ENCODE results near the gene RAPGEF2.
"Not testable (repeated sequence)": the region's sequence is repeated elsewhere in the genome, so short reads cannot be mapped to it uniquely, and the experiment has no call there.

RAPGEF2 gene

DNA sequence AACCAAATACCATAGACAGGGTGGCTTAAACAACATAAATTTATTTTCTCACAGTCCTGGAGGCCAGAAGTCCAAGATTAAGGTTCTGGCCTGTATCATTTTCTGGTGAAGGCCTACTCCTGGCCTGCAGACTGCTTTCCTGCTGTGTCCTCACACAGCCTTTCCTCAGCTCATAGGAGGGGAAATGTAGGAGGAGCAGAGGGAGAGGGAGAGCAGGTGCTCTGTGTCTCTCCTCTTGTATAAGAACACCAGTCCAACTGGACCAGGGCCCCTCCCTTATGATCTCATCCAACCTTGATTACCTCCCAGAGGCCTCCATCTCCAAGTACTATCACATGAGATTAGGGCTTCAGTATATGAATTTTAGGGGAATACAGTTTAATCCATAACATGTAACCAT lies 34.3 kb downstream of the RAPGEF2 start:
- no peak for DNase-seq

DNA sequence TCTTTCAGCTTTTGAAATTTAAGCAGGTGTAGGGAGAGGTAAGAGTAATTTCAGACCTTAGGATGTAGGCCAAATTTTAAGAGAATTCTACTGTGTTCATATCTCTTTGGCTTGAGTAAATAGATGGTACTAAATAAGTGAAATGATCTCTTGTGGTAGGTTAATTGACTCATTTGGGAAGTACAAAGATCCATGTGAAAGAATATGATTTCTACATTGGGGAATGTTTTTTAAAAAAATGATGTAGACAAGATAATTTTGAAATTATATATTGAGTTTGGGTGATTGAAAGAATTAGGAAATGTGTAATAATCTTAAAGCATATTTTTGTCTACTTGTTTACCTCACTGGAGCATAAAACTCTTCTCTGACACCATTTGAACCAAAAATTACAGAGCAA lies 35.6 kb downstream of the RAPGEF2 start:
- DNase-seq, result no peak

DNA sequence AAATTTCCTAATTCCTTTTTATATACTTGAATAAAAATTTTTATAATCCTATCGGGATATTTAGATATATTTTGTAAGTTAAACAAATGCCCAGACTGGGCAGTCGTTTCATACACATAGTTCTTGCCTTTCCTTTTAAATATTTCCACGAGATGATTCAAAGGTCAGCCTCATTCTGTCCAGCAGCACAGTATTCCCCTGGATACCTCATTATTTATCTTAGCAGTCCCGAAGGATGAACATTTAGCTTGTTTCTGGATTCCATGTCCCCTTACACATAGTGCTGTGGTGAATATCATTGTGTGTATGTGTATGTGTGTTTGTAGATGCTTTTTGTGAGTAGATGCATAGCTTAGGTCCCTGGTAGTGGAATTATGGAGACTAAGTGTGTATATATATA lies 38.3 kb downstream of the RAPGEF2 start:
- no peak for DNase-seq

DNA sequence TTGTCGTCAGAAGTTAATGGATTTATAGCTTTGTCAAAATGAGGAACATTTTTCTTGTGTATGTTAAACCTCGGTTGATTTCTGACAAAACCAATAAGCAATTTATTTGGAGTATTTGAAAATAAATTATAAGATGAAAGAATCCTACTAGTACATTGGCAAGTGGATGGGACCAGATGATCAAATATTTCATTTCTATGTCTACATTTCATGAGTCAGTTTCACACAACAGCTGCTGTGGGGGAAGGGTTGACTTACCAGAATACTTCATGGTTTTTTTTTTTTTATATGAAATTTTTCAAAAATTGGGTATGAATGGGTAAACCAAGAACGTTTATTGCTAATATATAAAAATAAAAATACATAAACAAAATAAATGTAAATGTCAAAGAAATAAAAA lies 39.4 kb downstream of the RAPGEF2 start:
- no peak for DNase-seq

DNA sequence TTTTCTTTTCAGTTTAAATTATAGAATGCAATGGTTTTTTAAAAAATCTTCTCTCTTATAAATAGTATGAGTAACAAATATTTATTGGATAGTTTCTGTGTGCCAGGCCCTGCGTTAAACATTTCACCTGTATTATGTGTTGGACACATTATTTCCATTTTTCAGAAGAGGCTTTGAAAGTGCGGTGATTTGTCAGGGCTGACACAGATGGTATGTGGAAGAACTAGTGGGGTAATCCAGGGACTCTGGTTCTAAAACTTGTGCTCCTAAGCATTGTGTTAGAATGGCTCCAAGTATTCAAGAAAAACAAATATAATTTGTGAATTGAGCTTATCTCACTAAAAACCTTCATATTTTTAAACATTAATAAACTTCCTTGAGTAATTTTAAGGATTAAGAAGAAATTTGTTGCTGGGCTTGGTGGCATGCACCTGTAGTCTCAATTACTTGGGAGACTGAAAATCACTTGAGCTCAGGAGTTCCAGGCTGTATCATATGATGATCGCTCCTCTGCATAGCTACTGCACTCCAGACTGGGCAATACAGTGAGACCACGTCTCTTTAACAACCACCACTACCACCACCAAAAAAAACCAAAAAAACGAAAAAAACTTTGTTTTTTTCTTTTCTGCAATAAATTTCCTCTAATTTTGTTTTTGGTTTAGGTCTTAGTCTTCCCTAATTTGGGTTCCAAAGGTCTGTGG lies 40.0 kb downstream of the RAPGEF2 start:
- DNase-seq, result no peak

DNA sequence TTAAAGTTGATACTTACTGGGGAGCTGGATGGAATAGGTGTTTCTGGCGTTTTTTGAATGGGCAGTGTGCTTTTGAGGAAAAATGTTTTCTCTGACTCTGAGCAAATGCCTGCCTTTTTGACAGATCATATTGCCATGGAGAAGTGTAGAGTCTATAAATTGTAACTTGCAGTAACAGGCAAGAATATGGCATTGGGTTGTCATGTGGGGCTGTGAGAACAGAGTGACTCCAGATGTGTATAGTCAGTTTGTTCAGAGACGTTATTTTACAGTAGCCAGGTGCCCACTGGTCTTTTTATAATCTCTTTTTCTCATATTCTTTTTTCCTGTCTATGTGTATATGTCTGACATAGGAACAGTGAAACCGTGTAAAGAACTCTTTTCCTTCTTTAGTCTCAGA lies 40.8 kb downstream of the RAPGEF2 start:
- no peak for DNase-seq

DNA sequence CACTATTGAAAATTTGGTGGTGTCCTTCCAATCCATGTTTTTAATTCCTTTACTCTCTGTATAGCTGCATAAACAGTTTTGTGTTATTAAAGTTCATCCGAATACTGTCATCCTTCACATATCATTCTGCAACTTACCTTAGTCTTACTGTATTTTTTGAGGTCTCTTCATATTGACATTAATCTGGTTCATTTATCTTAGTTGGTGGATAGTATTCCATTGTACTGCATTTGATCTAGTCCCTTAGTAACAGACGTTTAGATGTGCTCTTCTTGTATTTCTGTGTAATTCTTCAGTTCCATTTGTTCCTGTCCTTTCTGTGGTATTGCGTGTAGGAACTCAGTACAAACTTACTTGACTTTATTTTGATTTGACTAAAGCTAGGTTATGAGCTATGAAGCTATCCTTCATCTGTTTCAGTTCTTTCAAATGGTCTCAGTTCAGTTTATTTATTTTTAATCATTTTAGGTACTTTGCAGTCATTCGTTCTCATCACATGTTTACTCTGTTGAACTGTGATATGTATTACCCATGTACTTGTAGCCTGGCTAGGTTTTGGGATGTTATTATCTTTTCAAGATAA lies 41.3 kb downstream of the RAPGEF2 start:
- no peak for DNase-seq

DNA sequence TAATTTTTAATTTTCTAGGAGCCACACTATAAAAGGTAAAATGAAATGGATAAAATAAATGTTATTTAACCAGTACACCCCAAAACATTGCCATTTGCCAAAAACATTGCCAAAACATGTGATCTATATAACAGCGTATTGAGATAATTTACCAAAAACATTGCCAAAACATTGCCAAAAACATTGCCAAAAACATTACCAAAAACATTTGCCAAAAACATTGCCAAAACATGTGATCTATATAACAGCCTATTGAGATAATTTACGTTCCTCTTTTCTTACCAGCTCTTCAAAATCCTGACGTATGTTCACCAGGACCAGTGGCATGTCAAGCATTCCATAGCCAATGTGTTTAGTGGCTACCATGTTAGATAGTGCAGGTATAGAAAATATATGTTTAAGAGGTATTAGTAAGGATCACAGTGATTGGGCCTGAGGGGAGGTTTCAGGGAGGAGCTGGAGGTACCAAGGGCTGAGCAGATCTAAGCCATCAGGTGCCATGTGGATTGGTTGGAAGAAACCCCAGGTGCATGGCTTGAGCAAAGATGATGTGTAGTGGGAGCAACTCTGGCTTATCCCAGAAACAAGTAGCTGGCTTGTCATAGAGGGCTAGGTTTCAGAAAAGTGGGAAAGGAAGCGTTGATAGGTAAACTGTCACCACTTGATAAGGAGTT lies 42.6 kb downstream of the RAPGEF2 start:
- no peak for DNase-seq

DNA sequence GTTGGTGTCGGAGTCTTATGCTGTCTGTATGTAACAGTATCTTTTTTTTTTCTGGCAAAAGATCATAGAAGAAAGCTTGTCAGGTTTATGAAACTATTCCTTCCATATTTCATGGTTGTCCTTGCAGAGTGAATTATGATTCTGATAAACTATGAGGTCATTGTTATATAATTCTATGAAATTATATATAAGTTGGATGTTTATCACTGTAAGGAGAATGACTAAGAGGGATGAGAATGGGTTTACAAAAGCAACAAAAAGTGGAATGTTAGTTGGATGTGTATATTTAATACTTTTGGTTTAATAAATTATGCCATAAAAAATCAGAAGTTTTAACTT lies 43.1 kb downstream of the RAPGEF2 start:
- DNase-seq, result no peak

DNA sequence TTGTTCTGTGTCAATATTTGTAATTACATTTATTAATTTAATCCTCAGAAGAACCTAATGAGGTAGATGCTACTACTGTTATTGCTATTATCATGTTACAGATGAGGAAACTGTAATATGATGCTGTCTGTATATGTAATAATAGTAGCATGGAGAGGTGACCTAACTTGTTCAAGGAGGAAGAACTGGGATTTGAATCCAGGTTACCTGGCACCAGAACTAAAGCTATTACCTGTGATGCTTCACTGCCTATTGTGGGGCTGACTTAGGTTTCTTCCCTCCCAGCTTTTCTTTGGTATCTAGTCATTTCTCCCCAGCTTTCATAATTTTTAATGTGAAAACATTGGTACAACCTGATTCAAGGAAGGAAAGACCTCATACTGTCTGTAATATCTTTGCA lies 43.6 kb downstream of the RAPGEF2 start:
- no peak for DNase-seq

DNA sequence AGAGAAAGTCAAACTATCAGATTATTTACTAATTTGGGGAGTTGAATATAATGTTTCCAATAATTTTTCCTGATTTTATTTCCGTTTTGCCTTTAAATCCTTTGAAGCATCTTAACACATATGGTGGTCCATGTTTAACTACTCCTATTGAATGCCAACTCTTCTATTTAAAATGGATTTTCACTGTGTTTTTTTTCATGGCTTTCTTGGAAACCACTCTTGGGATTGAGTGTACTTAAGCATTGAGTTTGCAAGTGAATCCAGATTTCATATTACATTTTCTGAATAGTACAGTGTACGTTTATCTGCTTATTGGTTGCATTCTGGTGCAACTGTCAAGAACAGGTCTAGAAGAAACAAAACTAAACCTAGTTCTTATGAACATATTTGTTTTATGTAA lies 45.6 kb downstream of the RAPGEF2 start:
- DNase-seq, result no peak

DNA sequence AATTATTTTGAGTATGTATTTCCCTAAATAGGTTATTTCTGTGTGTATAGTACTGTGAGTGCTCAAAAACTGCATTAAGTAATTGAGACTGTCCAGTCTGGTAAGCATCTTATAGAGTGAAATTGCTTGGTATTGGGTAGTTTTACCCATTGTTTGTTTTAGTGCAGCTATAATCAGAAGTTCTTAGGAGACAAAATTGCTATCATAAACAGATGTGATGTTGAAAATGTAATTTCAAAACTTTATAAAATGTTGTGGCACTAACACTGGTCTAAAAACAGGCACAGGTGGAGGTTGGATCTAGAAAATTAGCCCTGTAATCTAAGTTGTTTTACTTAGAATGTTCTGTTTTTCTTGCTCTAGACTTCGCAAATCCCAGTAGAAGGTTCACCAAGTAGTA lies 46.8 kb downstream of the RAPGEF2 start:
- no peak for DNase-seq

DNA sequence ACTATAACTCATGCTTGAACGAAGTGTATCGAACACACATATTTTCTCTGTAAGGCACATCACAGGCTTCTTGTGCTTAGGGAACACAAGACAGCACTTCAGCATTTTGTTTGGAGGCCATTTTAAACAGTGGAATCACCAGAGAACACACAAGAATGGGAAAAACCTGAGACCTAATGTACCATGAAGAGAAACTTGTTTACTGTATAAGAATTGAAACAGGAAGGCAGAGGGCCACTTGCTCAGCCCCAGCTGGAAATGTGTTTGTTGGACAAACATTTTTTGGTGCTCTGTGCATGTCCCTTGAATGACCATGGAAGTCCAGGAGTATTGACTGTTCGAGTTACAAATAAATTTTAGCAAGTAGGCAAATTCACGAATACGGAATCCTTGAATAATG lies 47.5 kb downstream of the RAPGEF2 start:
- no peak for DNase-seq

DNA sequence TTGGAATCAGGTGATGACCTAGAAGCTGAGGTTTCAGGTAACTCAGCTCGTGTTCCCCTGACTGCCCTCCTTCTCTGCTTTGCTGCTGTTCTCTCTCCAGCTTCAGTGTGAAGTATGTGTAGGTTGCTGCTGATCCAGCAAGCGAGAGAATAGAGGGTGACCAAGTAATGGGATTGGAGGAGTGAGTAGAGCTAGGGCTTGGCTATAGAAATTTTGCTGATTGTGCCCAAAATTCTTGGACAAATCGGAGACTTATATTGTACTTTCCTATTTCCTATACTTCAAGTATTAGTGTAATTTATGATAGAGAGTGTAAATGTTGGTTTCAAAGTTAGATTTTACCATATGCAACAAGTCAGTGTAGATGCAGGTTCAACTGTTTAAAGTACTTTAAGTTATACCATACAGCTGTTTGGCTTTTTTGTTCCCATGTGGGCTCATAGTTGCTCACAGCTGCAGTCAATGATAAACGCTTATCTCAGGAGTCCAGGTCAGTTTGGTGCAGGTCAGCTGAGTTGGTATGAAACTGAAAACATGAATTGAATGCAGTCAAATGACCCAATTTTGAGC lies 48.0 kb downstream of the RAPGEF2 start:
- no peak for DNase-seq

DNA sequence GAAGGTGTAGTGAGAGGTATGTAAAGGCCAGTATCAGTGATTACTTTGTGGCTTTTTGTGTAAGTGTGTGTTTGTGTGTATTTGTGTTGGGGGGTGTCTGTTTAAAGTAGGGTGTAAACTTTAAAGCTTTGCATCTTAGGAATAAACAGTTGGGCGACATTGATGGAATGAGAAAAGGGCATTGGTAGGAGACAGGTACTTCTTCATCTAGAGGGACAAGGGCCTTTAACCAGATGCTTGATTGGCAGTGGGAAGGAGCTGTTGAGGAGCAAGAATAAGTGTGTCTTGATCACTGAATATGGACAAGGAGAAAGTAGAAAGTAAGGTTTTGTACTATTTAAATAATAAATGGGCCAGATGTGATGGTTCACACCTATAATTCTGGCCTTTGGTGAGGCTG lies 48.8 kb downstream of the RAPGEF2 start:
- no peak for DNase-seq

DNA sequence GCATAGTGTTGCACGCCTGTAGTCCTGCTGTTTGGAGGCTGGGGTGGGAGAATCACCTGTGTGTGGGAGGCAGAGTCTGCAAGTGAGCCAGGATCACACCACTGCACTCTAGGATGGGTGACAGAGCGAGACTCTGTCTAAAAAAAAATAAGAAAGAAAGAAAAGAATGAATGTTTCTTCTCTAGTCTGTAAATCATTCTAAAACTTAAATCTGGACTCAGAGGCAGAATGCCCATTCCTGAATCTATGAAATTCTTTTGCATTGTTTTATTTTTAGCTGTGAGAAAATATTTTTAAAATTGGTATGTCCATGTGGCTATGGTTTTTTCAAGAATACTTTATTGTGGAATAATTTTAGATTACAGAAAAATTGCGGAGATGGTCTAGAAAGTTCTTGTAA lies 49.3 kb downstream of the RAPGEF2 start:
- DNase-seq, result no peak

DNA sequence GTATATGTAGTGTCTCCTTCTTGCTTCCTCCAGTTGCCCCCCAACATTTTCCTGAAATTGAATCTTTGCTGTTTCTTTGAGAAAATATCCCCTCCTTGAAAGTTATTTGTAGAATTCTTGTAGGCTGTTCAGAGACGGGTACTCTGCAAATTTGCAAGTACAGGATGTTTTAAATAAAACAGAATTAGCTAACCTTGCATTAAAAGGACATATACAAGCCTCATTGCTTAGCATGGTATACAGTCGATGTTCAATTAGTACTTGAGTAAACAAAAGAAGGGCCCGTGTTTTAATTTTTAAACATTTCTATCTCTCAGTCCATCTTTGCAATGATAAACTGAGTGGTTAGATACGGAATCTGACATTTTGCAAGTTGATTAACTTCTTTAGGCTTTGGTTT lies 50.8 kb downstream of the RAPGEF2 start:
- DNase-seq, result no peak

DNA sequence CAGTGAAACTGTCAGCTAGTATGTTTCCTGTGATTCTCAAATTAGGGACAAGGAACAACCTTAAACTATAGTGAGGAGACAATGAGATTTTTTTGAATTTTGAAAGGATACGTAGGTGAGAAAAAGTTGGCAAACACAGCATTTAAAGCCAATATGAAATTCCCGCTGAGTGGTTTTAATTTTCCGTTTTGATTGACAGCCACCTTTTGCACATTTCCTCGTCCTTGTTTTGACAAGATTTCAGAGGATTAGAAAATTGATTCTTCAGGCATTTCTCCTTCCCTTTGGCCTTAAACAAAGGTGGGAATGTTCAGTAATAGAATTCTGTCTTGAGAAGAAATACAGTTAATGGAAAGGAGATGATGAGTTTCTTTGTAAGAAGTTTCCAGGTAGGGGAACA lies 52.2 kb downstream of the RAPGEF2 start:
- no peak for DNase-seq

DNA sequence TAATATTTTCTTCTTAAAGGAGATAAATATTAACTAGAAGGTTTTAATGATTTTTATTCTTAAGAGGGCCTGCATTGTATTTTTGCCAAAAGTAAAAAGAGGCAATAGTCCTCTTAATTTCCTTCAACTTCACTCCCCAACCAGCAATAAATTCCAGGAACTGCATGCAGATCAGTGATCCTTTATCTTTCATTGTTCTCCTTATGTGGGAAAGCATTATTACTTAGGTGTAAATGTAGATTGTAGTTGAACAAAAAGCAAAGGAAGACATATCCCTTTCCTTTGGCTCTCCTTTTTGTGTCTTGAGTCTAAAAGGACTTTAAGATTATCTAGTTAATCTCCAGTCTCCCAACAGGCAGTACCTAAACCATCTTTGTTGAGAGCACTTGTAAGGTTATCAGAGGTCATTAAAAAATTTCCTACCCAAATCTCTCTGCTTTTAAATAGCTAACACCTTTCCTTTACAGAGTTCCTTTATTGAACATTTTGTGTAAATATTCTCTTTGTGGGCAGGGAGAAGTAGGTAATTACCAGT lies 55.3 kb downstream of the RAPGEF2 start:
- DNase-seq, result no peak

DNA sequence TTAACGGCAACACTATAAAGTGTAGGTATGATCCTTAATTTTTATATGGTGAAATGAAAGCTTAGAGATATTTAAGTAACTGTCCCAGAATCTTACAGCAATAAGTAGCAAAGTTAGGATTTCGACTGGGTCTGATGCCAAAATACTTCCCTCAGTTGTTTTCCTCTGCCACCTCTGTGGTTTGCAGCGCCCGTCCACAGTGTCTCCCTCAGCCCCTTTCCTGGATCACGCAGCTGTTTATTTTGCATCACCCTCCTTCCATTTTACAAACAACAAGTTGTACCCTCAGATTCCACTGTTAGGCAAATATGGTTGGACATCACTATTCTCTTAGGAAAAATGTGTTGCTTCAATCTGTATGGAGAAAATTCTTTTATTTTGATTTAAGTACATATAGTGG lies 56.1 kb downstream of the RAPGEF2 start:
- DNase-seq, result no peak

DNA sequence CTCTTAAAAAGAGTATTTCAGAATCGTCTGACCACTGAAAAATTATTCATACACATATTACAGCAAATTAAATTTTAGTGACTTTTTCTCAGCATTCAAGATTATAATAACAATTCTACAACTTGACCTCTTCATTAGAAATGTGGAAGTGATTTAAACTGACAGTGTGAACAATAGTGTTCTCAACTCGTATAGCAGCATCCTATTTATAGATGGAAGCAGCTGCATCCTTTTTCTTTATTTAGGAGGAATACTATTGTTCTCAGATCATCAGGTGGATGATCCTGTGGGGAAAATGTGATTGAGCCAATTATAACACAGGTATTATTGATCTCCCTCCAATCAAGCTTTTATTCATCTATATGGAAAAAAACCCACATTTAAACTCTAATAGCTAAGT lies 56.7 kb downstream of the RAPGEF2 start:
- DNase-seq, result no peak

DNA sequence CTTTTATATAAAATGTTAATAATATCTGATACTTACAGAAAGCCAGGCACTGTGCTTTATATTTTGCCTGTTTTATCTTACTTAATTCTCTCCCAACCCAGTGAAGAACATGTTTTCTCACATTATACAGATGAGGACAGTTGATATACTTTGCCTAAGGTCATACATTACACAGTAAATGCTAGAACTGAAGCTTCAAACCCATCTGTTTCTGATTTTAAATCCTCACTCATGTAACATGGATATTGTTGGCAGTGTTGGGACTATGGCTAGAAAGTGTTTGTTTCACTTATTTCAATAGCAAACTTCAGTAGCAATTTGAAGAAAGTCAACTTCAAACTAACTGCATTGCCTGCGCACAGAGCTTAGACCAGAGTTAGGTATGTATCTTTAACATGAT lies 57.4 kb downstream of the RAPGEF2 start:
- no peak for DNase-seq

DNA sequence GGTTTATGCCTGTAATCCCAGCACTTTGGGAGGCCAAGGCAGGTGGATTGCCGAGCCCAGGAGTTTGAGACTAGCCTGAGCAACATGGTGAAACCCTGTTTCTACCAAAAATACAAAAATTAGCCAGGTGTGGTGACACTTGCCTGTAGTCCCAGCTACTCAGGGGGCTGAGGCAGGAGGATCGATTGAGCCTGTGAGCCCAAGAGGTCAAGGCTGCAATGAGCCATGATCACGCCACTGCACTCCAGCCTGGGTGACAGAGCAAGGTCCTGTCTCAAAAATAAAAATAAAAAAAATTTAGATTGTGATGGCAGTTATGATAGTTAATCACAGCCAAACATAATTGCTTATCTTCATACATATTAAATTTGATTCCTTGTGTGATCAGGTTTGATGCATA lies 58.6 kb downstream of the RAPGEF2 start:
- not testable (repeated sequence) for DNase-seq

DNA sequence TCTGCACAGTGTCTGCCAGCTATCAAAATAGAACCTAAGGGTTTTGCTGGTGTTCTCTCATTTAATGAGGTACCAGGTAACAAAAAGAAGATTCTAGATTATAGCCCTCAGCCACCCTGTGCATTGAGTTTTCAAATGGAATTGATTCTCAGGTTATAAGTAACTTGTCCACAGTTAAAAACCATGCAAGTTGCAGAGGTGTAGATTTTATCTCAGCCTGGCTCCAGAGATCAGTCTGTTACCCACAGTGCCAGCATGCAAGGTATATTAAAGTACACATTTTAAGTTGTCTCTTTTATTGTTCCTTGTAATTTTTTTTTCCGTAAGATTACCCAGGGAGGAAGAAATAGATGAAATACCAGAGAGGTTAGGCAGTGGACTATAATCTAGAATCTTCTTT lies 59.7 kb downstream of the RAPGEF2 start:
- no peak for DNase-seq
